Gastrocnemius medialis (tissue), 4 donors: ENCODE results near the gene CH25H.

ENCODE experiments used
- POLR2A ChIP-seq, 2 donors: fragments of 450-650 bp; IDR thresholded peaks; one replicate each; pipeline ENCODE4 v1.6.1; 2017; ENCODE audit warnings: antibody characterized with exemption in 2 of 2, mild to moderate bottlenecking in 2 of 2, moderate library complexity in 2 of 2
- TF ChIP-seq, protein P1 (sequence below), 5 experiments: fragments of 450-650 bp in 3 of 5; fragments of 200-600 bp in 2 of 5; sonication (generic) in 2 of 5; IDR thresholded peaks in 4 of 5; conservative IDR thresholded peaks in 1 of 5; 1 replicate in 4 of 5; 2 replicates in 1 of 5; pipeline ENCODE4 v1.5.1; 2016 to 2019; ENCODE audit warnings: antibody characterized with exemption in 5 of 5, mild to moderate bottlenecking in 3 of 5, moderate library complexity in 3 of 5

GRCh38 chr10:89242840-89243568, 35.9 kb upstream of the CH25H start:
- TF ChIP-seq, protein P1, sequence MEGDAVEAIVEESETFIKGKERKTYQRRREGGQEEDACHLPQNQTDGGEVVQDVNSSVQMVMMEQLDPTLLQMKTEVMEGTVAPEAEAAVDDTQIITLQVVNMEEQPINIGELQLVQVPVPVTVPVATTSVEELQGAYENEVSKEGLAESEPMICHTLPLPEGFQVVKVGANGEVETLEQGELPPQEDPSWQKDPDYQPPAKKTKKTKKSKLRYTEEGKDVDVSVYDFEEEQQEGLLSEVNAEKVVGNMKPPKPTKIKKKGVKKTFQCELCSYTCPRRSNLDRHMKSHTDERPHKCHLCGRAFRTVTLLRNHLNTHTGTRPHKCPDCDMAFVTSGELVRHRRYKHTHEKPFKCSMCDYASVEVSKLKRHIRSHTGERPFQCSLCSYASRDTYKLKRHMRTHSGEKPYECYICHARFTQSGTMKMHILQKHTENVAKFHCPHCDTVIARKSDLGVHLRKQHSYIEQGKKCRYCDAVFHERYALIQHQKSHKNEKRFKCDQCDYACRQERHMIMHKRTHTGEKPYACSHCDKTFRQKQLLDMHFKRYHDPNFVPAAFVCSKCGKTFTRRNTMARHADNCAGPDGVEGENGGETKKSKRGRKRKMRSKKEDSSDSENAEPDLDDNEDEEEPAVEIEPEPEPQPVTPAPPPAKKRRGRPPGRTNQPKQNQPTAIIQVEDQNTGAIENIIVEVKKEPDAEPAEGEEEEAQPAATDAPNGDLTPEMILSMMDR (IDR thresholded peaks at IDR 0.05 in 4 of 5, conservative IDR thresholded peaks at IDR 0.05 in 1 of 5), result no peak
- no peak for TF ChIP-seq POLR2A (IDR thresholded peaks at IDR 0.05)
